BE2C (cell line): ENCODE measurements around the gene ASB10.
A peak's percentile ranks its signal among the peaks of the same experiment; 100 is the strongest.

Source experiments
- DNase-seq: peaks from one replicate; pipeline ENCODE4 v3.0.0-alpha.2; 2020
- H3K27me3 ChIP-seq: fragments of 250-450 bp; sonication (Bioruptor Pico); 2 replicates; pipeline ENCODE4 v1.5.1; 2020; ENCODE audit warnings: mild to moderate bottlenecking
- H3K36me3 ChIP-seq: fragments of 250-450 bp; sonication (Bioruptor Pico); 2 replicates; pipeline ENCODE4 v1.5.1; 2020; ENCODE audit warnings: mild to moderate bottlenecking
- H3K4me1 ChIP-seq: fragments of 250-450 bp; sonication (Bioruptor Pico); 2 replicates; pipeline ENCODE4 v1.5.1; 2020
- H3K4me3 ChIP-seq: 2 replicates; pipeline ENCODE4 v1.5.1; 2011; ENCODE audit warnings: low read depth, low read length
- H3K9me3 ChIP-seq: fragments of 250-450 bp; sonication (Bioruptor Pico); 2 replicates; pipeline ENCODE4 v1.5.1; 2020
- CTCF ChIP-seq: IDR thresholded peaks from 2 replicates; pipeline ENCODE4 v1.5.1; 2012; ENCODE audit warnings: mild to moderate bottlenecking, low read depth, low read length

Gene ASB10

GRCh38 chr7:151232091-151232916, 45.3 kb upstream of the ASB10 start, which contains the start of gene CHPF2:
CHPF2 (plus strand) TSS chr7:151232483; CDS start chr7:151234012, 1,529 bp downstream.
- peaks cover 6% of the 10 kb centered on the region for H3K4me1 ChIP-seq
- H3K9me3 ChIP-seq, result no peaks in the 10 kb centered on the region
- H3K36me3 ChIP-seq, result peaks cover 39% of the 10 kb centered on the region
- peak; percentile 94 for DNase-seq
- no peak for TF ChIP-seq CTCF
- H3K4me3 ChIP-seq, result peak within 1 kb of the TSS; percentile 98
- no peaks in the 10 kb centered on the region for H3K27me3 ChIP-seq

GRCh38 chr7:151231080-151231479, 44.0 kb upstream of the ASB10 start:
- no peak for TF ChIP-seq CTCF
- peaks cover 6% of the 10 kb centered on the region for H3K4me1 ChIP-seq
- no peak overlapping the region for H3K4me3 ChIP-seq
- H3K9me3 ChIP-seq, result no peaks in the 10 kb centered on the region
- H3K36me3 ChIP-seq, result peaks cover 27% of the 10 kb centered on the region
- H3K27me3 ChIP-seq, result no peaks in the 10 kb centered on the region
- no peak for DNase-seq

- Histone ChIP-seq H3K27me3 (no peaks in the 10 kb centered on the region), H3K36me3 (peaks cover 29% of the 10 kb centered on the region), H3K9me3 (no peaks in the 10 kb centered on the region), H3K4me1 (peaks cover 6% of the 10 kb centered on the region), H3K4me3 (no peak overlapping the region)
- TF ChIP-seq CTCF, result no peak
- no peak for DNase-seq
Observed at GRCh38 chr7:151229249-151229648, 42.2 kb upstream of the ASB10 start.

GRCh38 chr7:151228024-151228866, 41.2 kb upstream of the ASB10 start:
- no peaks in the 10 kb centered on the region; the same call in 1 of the 2 replicates for H3K4me1 ChIP-seq
- H3K27me3 ChIP-seq, result no peaks in the 10 kb centered on the region
- TF ChIP-seq CTCF, result no peak
- H3K4me3 ChIP-seq, result peak overlapping the region; percentile 91
- no peak for DNase-seq
- peaks cover 29% of the 10 kb centered on the region for H3K36me3 ChIP-seq
- no peaks in the 10 kb centered on the region for H3K9me3 ChIP-seq

GRCh38 chr7:151226875-151227782, 40.1 kb upstream of the ASB10 start, which contains the start of gene ABCF2:
ABCF2 (minus strand) TSS chr7:151227205; CDS start chr7:151226458, 747 bp downstream.
- no peak for TF ChIP-seq CTCF
- Histone ChIP-seq H3K27me3 (no peaks in the 10 kb centered on the region), H3K4me1 (no peaks in the 10 kb centered on the region; the same call in 1 of the 2 replicates), H3K9me3 (no peaks in the 10 kb centered on the region), H3K4me3 (peak within 1 kb of the TSS; percentile 91), H3K36me3 (peaks cover 37% of the 10 kb centered on the region)
- peak; percentile 99 for DNase-seq
